Gastroesophageal sphincter (tissue), 3 donors: Measurements from ENCODE around the gene MTA3.

ENCODE experiments used
- CTCF ChIP-seq, 4 experiments: fragments of 200-600 bp in 2 of 4; fragments of 450-650 bp in 2 of 4; sonication (generic) in 1 of 4; IDR thresholded peaks; one replicate each; pipeline ENCODE4 v1.5.1; 2017 to 2019; ENCODE audit warnings: antibody characterized with exemption in 4 of 4, mild to moderate bottlenecking in 2 of 4, moderate library complexity in 2 of 4
- EP300 ChIP-seq: sonication (generic); formaldehyde crosslinking; IDR thresholded peaks from one replicate; pipeline ENCODE4 v1.6.1; 2017; ENCODE audit warnings: antibody characterized with exemption, mild to moderate bottlenecking
- POLR2AphosphoS5 ChIP-seq: sonication (generic); formaldehyde crosslinking; IDR thresholded peaks from one replicate; pipeline ENCODE4 v1.6.1; 2017; ENCODE audit warnings: antibody characterized with exemption

DNA sequence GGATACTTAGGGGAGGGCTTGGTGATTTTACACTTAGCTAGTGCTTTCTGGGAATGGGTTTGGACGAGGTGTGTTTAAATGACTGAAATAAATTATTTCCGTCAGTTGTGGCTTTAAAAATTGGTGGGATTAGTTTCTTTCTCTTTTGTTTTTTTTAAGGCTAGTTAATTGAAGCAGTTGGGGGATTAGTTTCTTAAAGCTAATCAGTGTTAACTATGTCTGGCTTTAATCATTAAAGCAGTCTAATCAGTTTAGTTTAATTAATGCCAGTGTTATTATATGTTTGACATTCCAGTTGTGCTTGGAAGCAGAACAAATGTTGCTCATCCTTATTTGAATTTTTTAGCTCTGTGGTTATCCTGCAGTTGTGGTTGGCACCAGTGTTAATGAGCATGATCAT, 10.2 kb downstream of the MTA3 start:
- TF ChIP-seq CTCF (IDR thresholded peaks at IDR 0.05) (no peak), POLR2AphosphoS5 (no peak), EP300 (no peak)
